HG03575 (cell line): ENCODE measurements around the gene EHMT2.
"Not testable (repeated sequence)": the region's sequence is repeated elsewhere in the genome, so short reads cannot be mapped to it uniquely, and the experiment has no call there.

Experiments
- ATAC-seq: cut with Tn5 transposase; IDR thresholded peaks from one replicate; pipeline ENCODE4 v1.9.1; 2021; ENCODE audit not compliant: unreplicated experiment, insufficient number of reproducible peaks, low FRiP score; ENCODE audit errors: extremely low read depth

EHMT2 gene

DNA sequence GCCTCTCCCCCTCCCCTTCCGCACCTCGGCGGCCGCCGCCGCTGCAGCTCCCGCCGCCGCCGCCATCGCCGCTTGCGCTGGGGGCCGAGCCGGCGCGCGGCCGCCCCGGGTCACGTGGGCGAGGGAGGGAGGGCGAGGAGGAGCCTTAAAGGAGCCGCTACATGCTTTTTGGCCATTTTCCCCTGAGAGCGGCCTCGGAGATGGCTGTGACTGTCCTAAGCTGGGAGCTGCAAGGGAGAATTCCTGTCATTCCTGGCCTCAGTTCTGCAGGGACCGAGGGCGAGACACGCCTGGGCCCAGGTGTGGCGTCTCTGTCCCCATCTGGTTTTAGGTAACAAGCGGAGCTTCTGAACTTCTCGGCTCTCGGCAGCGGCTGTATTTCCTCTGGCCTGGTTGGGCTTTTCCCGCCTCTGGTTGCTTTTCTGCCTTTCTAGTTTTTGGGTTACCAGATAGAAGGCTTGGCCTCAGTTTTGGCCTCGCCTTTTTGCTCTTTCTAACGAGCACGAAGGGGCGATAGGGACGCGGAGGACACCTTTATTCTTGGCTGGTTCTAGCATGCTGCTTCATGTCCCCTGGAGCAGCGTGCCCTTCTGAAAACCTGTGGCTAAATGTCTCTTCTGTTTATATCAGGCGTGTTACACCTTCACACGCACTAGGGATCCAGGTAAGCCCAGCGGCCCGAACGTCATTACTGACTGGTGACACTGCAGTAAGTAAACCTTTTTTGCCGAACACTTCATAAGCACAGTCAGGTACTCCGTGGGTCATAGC lies at the start of gene EHMT2:
TSS of gene EHMT2 (minus strand) at position 87 of the 771 bp plus-strand sequence. CDS start at position 66, 21 bp downstream.
- no peak for ATAC-seq

DNA sequence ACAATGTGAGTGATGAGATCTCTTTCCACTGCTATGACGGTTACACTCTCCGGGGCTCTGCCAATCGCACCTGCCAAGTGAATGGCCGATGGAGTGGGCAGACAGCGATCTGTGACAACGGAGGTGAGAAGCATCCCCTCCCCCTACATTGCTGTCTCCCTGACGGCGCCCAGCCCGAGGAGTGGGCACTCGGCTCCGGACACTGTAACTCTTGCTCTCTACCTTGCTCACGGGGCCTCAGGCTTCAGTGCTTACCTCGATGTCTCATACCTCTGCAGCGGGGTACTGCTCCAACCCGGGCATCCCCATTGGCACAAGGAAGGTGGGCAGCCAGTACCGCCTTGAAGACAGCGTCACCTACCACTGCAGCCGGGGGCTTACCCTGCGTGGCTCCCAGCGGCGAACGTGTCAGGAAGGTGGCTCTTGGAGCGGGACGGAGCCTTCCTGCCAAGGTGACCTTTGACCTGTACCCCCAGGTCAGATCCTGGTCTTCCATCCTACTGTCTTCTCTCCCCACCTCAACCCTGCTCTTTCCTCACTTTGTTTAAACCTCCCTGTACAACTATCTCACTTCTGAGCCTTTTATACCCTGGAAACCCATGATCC lies 49.7 kb upstream of the EHMT2 start:
- ATAC-seq: no peak

DNA sequence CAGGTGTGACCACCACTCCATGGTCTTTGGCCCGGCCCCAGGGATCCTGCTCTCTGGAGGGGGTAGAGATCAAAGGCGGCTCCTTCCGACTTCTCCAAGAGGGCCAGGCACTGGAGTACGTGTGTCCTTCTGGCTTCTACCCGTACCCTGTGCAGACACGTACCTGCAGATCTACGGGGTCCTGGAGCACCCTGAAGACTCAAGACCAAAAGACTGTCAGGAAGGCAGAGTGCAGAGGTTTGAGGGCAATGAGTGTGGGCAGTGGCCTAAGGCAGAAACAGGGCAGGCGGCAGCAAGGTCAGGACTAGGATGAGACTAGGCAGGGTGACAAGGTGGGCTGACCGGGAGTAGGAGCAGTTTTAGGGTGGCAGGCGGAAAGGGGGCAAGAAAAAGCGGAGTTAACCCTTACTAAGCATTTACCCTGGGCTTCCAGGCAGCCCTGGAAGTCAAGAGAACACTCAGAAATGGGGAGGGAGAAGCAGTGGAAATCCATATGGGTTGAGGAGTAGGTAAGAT lies 48.9 kb upstream of the EHMT2 start:
- ATAC-seq: no peak

DNA sequence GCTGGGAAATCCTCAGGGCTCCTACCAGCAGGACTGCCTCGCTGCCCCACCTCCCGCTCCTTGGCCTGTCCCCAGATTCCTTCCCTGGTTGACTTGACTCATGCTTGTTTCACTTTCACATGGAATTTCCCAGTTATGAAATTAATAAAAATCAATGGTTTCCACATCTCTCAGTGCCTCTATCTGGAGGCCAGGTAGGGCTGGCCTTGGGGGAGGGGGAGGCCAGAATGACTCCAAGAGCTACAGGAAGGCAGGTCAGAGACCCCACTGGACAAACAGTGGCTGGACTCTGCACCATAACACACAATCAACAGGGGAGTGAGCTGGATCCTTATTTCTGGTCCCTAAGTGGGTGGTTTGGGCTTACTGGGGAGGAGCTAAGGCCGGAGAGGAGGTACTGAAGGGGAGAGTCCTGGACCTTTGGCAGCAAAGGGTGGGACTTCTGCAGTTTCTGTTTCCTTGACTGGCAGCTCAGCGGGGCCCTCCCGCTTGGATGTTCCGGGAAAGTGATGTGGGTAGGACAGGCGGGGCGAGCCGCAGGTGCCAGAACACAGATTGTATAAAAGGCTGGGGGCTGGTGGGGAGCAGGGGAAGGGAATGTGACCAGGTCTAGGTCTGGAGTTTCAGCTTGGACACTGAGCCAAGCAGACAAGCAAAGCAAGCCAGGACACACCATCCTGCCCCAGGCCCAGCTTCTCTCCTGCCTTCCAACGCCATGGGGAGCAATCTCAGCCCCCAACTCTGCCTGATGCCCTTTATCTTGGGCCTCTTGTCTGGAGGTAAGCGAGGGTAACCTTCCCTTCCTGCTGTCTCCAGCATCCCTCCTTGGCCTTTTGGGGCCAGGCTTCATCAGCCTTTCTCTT lies 48.2 kb upstream of the EHMT2 start, which contains the start of gene CFB:
TSS of gene CFB (plus strand) at position 589 of the 863 bp plus-strand sequence. CDS start at position 716, 127 bp downstream.
- ATAC-seq: no peak

DNA sequence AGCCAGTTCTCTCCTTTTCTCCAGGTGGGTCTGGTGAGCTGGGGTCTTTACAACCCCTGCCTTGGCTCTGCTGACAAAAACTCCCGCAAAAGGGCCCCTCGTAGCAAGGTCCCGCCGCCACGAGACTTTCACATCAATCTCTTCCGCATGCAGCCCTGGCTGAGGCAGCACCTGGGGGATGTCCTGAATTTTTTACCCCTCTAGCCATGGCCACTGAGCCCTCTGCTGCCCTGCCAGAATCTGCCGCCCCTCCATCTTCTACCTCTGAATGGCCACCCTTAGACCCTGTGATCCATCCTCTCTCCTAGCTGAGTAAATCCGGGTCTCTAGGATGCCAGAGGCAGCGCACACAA lies 47.6 kb upstream of the EHMT2 start:
- ATAC-seq: no peak

DNA sequence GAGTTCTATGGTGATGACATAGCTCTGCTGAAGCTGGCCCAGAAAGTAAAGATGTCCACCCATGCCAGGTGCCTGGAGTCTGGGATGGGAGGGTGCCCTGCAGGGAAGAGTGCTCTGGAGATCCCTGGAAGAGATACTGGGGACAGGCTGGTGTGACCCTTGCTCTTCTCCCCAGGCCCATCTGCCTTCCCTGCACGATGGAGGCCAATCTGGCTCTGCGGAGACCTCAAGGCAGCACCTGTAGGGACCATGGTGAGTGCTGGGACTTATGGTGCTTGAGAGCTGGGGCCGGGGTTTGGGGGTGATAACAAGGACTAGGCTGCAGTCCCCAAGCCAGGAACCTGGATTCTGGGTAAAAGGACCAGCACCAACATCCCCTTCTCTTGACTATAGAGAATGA lies 46.2 kb upstream of the EHMT2 start:
- ATAC-seq: no peak

DNA sequence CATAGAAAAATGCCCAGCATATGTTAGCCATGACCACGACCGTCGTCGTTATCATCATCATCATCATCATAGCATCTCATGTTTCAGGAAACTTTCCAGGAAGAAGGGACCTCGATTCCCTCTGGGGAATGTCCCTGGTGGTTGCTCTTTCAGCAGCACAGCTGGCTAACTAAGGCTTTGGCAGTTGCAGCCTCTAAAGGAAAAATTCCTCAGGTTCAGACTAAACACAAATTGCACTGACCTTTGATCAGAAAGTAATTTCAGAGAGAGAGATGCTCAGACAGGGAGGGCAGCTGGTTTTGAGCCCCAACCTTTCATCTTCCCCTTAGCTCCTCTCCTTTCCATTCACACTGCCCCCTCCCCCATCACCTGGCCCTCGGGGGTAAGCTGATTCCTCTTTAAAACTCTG lies 42.8 kb upstream of the EHMT2 start:
- ATAC-seq: no peak

DNA sequence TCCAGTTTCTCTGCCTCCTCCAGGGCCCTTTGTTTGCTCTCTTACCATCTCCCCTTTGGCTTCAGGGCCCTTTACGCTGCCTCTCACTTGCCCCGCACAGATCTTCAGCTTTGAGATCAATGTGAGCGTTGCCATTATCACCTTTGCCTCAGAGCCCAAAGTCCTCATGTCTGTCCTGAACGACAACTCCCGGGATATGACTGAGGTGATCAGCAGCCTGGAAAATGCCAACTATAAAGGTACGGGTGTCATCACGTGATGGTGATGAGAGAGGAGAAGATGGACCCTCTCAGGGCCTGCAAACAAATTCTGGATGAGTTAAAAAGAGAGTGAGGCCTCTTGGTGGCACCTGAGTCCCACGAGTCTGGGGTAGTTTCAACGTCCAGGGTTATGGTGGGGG lies 38.3 kb upstream of the EHMT2 start:
- no peak for ATAC-seq

DNA sequence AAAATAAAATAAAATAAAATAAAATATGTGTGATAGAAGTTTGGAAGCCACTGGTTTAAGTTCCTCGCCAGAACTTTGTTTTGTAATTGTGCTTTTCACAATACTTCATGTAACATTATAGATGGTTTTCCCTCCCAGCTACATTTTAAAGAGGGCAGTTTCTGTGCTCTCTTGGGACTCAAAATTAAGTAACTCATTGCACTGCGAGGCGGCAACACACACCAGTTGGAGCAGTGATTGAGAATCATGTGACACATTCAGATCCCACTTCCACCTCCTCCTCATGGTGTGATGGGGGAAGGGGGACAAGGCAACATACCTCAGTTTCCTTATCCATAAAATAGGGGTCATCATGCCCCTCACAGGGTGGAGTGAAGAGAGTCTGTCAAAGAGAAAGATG lies 37.5 kb upstream of the EHMT2 start:
- no peak for ATAC-seq

DNA sequence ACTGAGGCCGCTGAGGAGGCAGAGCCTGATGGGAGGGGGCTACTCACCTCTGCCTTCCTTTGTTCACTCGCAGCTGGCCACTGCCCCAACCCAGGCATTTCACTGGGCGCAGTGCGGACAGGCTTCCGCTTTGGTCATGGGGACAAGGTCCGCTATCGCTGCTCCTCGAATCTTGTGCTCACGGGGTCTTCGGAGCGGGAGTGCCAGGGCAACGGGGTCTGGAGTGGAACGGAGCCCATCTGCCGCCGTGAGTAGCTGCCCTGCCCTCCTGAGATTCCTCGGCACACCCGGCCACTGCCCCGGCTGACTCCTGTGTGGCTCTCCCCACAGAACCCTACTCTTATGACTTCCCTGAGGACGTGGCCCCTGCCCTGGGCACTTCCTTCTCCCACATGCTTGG lies 36.0 kb upstream of the EHMT2 start:
- ATAC-seq: no peak

DNA sequence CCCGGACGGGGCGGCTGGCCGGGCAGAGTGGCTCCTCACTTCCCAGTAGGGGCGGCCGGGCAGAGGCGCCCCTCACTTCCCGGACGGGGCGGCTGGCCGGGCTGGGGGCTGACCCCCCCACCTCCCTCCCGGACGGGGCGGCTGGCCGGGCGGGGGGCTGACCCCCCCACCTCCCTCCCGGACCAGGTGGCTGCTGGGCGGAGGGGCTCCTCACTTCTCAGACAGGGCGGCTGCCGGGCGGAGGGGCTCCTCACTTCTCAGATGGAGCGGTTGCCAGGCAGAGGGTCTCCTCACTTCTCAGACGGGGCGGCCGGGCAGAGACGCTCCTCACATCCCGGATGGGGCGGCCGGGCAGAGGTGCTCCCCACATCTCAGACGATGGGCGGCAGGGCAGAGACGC lies 34.6 kb upstream of the EHMT2 start:
- ATAC-seq: not testable (repeated sequence)

DNA sequence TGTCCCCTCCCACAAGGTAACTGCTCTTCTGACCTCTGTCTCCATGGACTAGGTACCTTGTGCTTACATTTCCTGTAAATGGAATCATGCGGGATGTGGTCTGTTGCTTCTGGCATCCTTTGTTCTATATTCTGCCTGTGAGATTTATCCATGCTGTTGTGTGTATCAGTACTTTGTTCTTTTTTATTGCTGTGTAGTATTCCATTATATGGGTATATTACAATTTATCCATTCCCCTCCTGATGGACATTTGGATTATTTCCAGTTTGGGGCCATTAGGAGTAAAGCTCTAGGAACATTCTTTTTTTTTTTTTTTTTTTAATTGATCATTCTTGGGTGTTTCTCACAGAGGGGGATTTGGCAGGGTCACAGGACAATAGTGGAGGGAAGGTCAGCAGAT lies 33.5 kb upstream of the EHMT2 start:
- no peak for ATAC-seq

DNA sequence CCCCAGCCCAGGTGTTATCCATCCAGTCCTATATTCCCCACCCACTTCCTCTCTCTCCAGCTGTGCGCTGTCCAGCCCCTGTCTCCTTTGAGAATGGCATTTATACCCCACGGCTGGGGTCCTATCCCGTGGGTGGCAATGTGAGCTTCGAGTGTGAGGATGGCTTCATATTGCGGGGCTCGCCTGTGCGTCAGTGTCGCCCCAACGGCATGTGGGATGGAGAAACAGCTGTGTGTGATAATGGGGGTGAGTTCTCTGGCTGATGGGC lies 31.1 kb upstream of the EHMT2 start:
- ATAC-seq: no peak

DNA sequence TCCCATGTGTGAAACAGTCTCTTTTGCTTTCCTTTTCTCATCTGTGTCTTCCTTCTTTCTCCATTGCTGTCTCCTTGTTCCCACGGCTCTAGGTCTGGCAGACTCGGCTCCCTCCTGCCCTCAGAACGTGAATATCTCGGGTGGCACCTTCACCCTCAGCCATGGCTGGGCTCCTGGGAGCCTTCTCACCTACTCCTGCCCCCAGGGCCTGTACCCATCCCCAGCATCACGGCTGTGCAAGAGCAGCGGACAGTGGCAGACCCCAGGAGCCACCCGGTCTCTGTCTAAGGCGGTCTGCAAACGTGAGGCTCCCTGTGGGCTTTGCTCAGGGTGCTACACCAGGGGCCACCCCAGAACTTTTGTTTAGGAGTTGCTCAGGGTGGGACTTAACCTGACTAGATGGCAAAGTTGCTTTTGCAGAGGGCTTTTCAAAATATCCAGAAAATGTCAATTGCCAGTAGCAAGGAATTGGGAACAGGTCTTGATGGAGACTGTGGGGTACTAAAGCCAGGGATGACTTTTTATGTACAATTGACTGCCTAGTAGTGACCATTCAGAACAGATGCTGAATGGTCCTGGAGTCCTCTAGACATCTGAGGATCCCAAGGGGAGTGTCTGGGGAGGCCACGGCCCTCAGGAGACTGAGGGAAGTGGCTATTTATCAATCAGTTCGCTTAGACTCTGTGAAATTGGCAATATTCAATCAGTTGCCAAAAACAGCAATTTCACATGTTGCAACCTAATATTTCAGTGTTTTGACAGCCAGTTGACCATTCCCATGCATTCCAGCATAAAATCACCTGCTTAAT lies 30.6 kb upstream of the EHMT2 start:
- ATAC-seq: no peak

DNA sequence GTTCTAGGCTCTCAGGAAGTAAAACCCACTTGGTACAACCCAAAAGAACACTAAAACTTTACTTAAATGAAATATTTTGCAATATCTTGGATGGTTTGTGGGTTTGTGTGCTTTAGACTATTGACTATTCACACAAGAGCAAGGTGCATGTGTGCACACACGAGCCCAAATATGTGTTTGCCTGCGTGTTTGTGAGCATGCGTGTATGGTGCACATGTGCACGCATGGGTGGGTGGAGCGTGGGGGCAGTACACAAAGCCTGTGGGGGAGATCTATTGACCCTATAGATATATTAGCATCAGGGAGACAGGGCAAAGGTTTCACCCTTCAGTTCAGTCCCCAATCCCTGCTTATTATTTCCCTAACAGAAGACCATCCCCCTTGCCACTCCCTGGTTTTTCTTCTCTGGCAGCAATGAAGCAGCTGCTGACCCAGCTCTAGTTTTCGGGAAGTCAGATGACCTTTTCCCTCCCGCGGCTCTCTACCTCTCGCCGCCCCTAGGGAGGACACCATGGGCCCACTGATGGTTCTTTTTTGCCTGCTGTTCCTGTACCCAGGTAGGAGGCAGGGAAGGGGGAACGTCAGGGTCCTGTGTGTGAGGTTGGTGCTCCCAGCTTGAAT lies 29.9 kb upstream of the EHMT2 start, which contains the start of gene C2:
TSS of gene C2 (plus strand) at position 476 of the 621 bp plus-strand sequence. CDS start at position 512, 36 bp downstream.
- no peak for ATAC-seq

DNA sequence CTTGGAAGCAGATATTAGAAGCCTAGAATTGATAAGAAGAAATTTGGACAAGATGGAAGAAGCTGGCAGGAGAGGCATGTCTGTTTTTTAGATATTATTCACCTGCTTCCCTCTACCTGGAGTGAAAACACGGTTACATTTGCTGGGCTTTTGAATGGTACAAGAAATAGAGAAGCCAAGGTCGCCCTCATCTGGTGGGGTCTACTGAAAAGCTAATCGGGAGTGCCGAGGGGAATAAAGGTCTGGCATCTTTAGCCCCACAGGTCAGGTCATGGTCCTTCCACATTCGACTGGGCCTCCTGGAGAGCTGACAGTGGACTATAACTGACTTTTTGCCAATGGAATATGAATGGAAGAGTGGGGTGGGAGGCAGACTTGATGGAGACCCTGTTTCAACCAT lies 25.4 kb upstream of the EHMT2 start:
- no peak for ATAC-seq

DNA sequence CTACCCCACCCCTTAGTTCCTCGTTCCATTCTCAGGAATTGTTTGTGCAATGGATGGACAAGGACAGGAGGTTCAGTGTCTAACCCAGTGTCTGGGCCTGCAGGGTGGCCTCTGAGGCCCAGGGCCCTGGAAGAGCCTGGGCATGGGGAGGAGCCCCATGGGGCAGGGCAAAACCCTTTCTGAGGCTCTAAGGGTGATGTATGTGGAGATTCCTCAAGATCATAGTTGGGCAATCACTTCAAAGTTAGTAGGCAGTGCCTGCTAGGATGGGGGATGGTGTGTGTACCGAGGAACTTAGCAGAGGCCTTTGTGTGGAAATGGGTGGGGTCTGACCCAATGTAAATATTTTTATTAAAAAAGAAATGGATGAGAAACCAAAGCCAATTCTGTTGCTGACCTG lies 23.3 kb upstream of the EHMT2 start:
- no peak for ATAC-seq

DNA sequence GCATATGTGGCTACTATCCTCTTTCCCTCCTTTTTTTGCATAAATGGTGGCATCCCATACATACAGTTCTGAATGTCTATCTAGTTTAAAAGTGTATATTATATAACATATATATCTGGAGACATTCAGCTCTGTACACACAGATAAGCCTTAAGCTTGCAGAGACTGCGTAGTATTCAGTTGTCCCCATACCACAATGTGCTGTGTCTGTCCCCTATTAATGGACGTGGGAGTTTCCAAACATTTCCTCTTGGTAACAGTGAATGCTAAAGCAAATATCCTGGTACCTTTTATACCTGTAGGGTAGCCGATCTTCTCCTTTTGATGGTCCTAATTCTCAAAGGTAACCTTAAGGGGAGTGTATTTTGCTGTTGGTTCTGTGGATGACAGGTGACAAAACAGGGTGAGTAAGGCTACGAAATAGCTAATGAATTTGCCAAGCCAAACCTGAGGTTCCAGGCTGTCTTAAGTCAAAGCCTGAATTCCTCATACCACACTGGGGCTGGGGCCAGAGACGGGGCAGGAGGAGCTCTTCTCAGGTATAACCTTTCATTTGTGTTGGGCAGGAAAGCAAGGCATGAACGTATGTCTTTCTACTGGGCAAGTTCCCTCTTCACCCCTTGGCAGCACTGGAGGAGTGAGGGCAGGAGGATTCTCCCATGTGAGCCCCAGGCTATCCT lies 22.3 kb upstream of the EHMT2 start:
- ATAC-seq: no peak
